Left kidney (tissue), 8 donors: ENCODE data around the gene NCK2. TPM values are rescaled to one million over a fixed set of nuclear protein-coding genes. Genes with fewer than 3 reads are reported as not detected.

Source experiments
- DNase-seq: peaks from one replicate; pipeline ENCODE4 v3.0.0-alpha.2; 2013
- long read RNA-seq, 8 donors: transcript quantifications; one replicate each; lab custom pipeline, GENCODE V29; 2026
- polyA plus RNA-seq: library from polyadenylated mRNA; unstranded; fragments of 120-200 nt; gene quantifications from one replicate; pipeline ENCODE4 v1.2.1, GENCODE V29; 2013; ENCODE audit not compliant: insufficient read length

The NCK2 gene
- 57.7 TPM for polyA plus RNA-seq
- long read RNA-seq, donor 1, transcript NCK2-201 (5 exons, 2,683 nt), result major isoform, 26 of 142 reads
- long read RNA-seq, donor 1, partial matches to known transcripts, result 114 of 142 reads
- long read RNA-seq, donor 1, other reads (novel, unspliced or antisense), result 0 of 142 reads
- long read RNA-seq, donor 2, transcript NCK2-201 (5 exons, 2,683 nt), result major isoform, 16 of 23 reads
- long read RNA-seq, donor 2, partial matches to known transcripts, result 5 of 23 reads
- long read RNA-seq, donor 2, other reads (novel, unspliced or antisense), result 0 of 23 reads
- long read RNA-seq, donor 3, transcript NCK2-201 (5 exons, 2,683 nt), result major isoform, 8 of 14 reads
- long read RNA-seq, donor 3, transcript NCK2-205 (4 exons, 1,795 nt), result minor isoform, 6 of 14 reads
- long read RNA-seq, donor 3, partial matches to known transcripts, result 0 of 14 reads
- long read RNA-seq, donor 3, other reads (novel, unspliced or antisense), result 0 of 14 reads
- long read RNA-seq, donor 4, partial matches to known transcripts, result 0 of 1 reads
- long read RNA-seq, donor 4, other reads (novel, unspliced or antisense), result 0 of 1 reads
- long read RNA-seq, donor 5, transcript NCK2-201 (5 exons, 2,683 nt), result major isoform, 28 of 78 reads
- long read RNA-seq, donor 5, partial matches to known transcripts, result 47 of 78 reads
- long read RNA-seq, donor 5, other reads (novel, unspliced or antisense), result 0 of 78 reads
- long read RNA-seq, donor 6, transcript NCK2-201 (5 exons, 2,683 nt), result major isoform, 10 of 51 reads
- long read RNA-seq, donor 6, partial matches to known transcripts, result 40 of 51 reads
- long read RNA-seq, donor 6, other reads (novel, unspliced or antisense), result 0 of 51 reads
- long read RNA-seq, donor 7, transcript NCK2-201 (5 exons, 2,683 nt), result major isoform, 19 of 89 reads
- long read RNA-seq, donor 7, partial matches to known transcripts, result 69 of 89 reads
- long read RNA-seq, donor 7, other reads (novel, unspliced or antisense), result 0 of 89 reads
- long read RNA-seq, donor 8, transcript NCK2-201 (5 exons, 2,683 nt), result major isoform, 7 of 8 reads
- long read RNA-seq, donor 8, partial matches to known transcripts, result 0 of 8 reads
- long read RNA-seq, donor 8, other reads (novel, unspliced or antisense), result 0 of 8 reads

- DNase-seq, result no peak
Measured at GRCh38 chr2:105744909-105745853, at the start of gene NCK2. Gene NCK2, plus strand, starts transcription at chr2:105744912. Its CDS starts 110,152 bp downstream, at chr2:105855064.

GRCh38 chr2:105697781-105698449 is 46.8 kb upstream of the NCK2 start:
- no peak for DNase-seq

GRCh38 chr2:105698820-105699219 is 45.9 kb upstream of the NCK2 start:
- DNase-seq, result no peak

- DNase-seq, result no peak
Measured at GRCh38 chr2:105701042-105701441, 43.7 kb upstream of the NCK2 start.

GRCh38 chr2:105708697-105709096 is 36.0 kb upstream of the NCK2 start:
- no peak for DNase-seq

GRCh38 chr2:105711394-105711793 is 33.3 kb upstream of the NCK2 start:
- no peak for DNase-seq

- DNase-seq, result no peak
Measured at GRCh38 chr2:105712166-105712915, 32.4 kb upstream of the NCK2 start.

- DNase-seq, result no peak
Measured at GRCh38 chr2:105712981-105713596, 31.6 kb upstream of the NCK2 start.

GRCh38 chr2:105714141-105714540 is 30.6 kb upstream of the NCK2 start:
- no peak for DNase-seq

- no peak for DNase-seq
Measured at GRCh38 chr2:105718846-105719481, 25.7 kb upstream of the NCK2 start.

- DNase-seq, result no peak
Measured at GRCh38 chr2:105721991-105722511, 22.7 kb upstream of the NCK2 start.

GRCh38 chr2:105722726-105723297 is 21.9 kb upstream of the NCK2 start:
- DNase-seq, result no peak

- DNase-seq, result no peak
Measured at GRCh38 chr2:105723431-105723830, 21.3 kb upstream of the NCK2 start.

GRCh38 chr2:105725388-105725787 is 19.3 kb upstream of the NCK2 start:
- DNase-seq, result no peak

GRCh38 chr2:105730170-105730569 is 14.5 kb upstream of the NCK2 start:
- no peak for DNase-seq

GRCh38 chr2:105731511-105731910 is 13.2 kb upstream of the NCK2 start:
- no peak for DNase-seq

- DNase-seq, result no peak
Measured at GRCh38 chr2:105732101-105732500, 12.6 kb upstream of the NCK2 start.

- no peak for DNase-seq
Measured at GRCh38 chr2:105732955-105733607, 11.6 kb upstream of the NCK2 start.
